Upper lobe of right lung (tissue), 1 donor: ENCODE measurements around the gene PRR12. TPM values are rescaled to one million over a fixed set of nuclear protein-coding genes. Genes with fewer than 3 reads are reported as not detected.

Source experiments
- ATAC-seq: fragments of 200-7000 bp; cut with Tn5 transposase; one replicate; pipeline ENCODE4 v1.9.1; 2020; ENCODE audit warnings: mild to moderate bottlenecking, moderate library complexity
- DNase-seq: peaks from one replicate; pipeline ENCODE4 v3.0.0-alpha.2; 2020
- H3K27ac ChIP-seq: fragments of 200-600 bp; one replicate; pipeline ENCODE4 v1.8.0; 2022
- H3K27me3 ChIP-seq: fragments of 200-600 bp; one replicate; pipeline ENCODE4 v1.8.0; 2022; ENCODE audit warnings: mild to moderate bottlenecking
- H3K36me3 ChIP-seq: fragments of 200-600 bp; one replicate; pipeline ENCODE4 v1.8.0; 2022
- H3K4me1 ChIP-seq: fragments of 200-600 bp; one replicate; pipeline ENCODE4 v1.8.0; 2022
- H3K4me3 ChIP-seq: fragments of 200-600 bp; one replicate; pipeline ENCODE4 v1.8.0; 2022; ENCODE audit warnings: mild to moderate bottlenecking
- H3K9me3 ChIP-seq: fragments of 200-600 bp; one replicate; pipeline ENCODE4 v1.8.0; 2022
- intact Hi-C: fragments of 100-400 bp; cut with DNase I; formaldehyde crosslinking; loops from one replicate; pipeline ENCODE4 v1.11.0; 2022
- total RNA-seq: library from RNA; stranded (reverse); fragmentation: NEBNext Ultra II Directional; extraction: Animal tissue kit (Norgen Biotek cat#: 25700); gene quantifications from one replicate; pipeline ENCODE4 v1.2.1, GENCODE V29; 2021
- TF ChIP-seq, protein P1 (sequence below): fragments of 200-600 bp; IDR thresholded peaks from one replicate; pipeline ENCODE4 v1.8.0; 2022; ENCODE audit warnings: antibody characterized with exemption
- donor health status: DM: no; HTN: yes; CAD: no; lungs with severe emphysema.

PRR12 gene
- total RNA-seq, 1 donor from 2014 or later = 30.9 TPM

DNA sequence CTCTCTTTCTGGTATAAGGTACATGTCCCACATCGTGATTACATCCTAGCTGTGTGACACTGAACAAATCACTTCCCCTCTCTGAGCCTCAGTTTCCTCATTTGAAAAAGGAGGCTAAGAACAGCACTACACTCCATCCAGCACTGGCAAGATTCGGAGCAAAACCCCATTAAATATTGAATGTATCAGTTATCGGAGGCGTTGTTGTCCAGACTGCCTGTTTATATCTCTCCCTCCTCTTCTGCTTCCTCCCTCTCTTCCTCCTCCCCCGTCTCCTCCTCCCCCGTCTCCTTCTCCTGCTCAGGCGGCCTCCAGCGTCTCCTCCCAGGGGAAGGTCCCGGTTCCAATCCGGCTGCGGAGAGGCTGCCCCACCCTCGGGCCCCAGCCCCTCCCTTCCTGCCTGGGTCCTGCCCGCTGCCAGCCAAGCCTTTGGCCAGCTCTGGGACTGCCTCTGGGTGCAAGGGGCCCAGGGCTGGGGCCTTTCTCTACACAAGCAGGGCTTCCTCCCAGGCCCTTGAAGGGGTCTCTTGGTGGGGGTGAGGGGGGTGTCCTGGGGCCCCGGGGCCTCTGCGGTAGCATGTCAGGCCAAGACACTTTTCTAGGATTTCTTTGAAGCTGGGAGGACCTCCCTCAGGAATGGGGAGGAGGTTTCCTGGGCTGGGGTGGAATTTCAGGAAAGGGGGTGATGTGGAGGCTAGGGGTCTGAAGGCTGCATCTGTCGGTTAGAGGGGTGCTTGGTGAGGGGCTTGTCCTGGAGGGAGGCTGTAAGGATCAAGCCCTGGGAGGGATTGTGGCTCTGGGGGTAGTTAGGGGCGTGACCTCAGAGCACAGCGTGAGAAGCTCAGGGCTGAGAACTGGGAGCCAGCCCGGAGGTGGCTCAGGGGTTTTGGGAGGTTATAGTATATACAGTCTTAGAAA lies 47.1 kb downstream of the PRR12 start:
- Histone ChIP-seq H3K36me3 (no peaks in the 10 kb centered on the region), H3K27me3 (no peaks in the 10 kb centered on the region), H3K4me3 (peak overlapping the region; percentile 91), H3K27ac (peak overlapping the region; percentile 100), H3K9me3 (no peaks in the 10 kb centered on the region), H3K4me1 (peaks cover 26% of the 10 kb centered on the region)
- TF ChIP-seq, protein P1, sequence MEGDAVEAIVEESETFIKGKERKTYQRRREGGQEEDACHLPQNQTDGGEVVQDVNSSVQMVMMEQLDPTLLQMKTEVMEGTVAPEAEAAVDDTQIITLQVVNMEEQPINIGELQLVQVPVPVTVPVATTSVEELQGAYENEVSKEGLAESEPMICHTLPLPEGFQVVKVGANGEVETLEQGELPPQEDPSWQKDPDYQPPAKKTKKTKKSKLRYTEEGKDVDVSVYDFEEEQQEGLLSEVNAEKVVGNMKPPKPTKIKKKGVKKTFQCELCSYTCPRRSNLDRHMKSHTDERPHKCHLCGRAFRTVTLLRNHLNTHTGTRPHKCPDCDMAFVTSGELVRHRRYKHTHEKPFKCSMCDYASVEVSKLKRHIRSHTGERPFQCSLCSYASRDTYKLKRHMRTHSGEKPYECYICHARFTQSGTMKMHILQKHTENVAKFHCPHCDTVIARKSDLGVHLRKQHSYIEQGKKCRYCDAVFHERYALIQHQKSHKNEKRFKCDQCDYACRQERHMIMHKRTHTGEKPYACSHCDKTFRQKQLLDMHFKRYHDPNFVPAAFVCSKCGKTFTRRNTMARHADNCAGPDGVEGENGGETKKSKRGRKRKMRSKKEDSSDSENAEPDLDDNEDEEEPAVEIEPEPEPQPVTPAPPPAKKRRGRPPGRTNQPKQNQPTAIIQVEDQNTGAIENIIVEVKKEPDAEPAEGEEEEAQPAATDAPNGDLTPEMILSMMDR = no peak
- peak; percentile 92 for DNase-seq
- peak; percentile 31 for ATAC-seq
- intact Hi-C loops = no loop called here

DNA sequence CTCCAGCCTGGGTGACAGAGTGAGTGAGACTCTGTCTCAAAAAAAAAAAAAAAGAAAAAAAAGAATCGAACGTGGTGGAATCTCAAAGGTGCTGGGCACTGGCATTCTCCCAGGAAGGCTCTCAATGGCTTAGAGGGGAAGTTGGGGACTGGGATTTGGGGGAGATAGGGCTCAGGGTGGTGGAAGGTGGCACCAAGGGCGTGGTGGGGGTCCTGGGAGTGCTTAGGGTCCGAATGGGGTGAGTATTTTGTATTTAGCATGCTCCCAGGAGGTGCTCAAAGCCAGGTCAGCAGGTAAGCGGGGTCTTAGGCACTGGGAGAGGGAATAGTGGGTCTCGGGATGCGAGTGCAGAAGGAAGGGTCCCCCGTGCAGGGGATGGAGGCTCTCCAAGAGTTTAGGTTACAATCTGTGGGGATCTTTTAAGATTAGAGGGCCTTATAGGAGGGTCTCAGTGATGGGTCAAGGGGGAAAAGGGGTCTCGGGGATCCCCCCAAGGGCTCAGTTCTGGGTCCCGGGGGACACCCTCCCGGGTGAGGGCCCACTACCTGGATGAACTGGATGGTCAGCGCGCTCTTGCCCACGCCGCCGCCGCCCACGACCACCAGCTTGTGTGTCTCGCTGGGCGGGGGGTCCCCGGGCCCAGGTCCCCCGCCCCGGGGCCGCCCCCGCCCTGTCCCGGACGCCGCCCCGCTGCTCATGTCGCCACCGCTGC lies 48.6 kb downstream of the PRR12 start:
- H3K27ac ChIP-seq = peak overlapping the region; percentile 100
- no peaks in the 10 kb centered on the region for H3K27me3 ChIP-seq
- DNase-seq (no peak), ATAC-seq (no peak)
- H3K36me3 ChIP-seq = no peaks in the 10 kb centered on the region
- peaks cover 34% of the 10 kb centered on the region for H3K4me1 ChIP-seq
- H3K9me3 ChIP-seq = no peaks in the 10 kb centered on the region
- intact Hi-C loops = no loop called here
- peak overlapping the region; percentile 91 for H3K4me3 ChIP-seq
- TF ChIP-seq, protein P1 = no peak

DNA sequence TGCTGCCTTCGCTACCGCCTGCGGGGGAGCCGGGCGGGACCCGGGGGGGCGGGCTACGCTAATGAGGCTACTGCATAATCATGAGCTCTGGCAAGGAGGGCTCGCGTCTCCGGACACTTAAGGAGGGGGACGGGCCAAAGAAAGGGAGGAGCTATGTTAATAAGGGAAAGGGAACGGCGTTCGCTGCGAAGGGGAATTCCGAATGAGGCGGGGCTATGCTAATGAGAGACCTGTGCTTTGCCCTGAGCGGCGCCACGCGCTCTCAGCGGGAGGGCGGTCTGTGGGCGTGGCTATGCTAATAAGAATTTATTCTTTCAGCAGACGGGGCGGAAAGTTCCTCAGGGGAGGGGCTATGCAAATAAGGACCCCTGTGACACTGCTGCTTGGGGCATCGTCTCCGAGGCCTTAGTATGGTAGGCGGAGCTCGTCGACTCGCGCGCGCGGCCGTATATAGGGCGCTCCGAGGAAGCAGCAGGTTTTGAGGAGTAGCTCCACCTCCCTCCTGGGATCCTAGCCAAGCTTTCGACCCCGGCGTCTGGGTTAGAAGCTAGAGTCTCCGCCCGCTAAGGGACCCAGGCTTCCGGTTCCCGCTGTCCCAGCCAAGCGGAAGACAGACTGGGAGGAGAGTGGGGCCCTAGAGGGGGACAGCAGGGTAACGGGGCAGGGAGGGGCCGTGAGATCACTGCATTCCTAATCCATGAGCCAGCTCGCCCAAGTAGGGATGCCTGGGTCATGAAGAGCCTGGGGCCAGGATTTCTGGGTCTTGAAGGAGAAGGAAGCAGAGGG lies 49.3 kb downstream of the PRR12 start, which contains the start of gene RRAS:
Gene RRAS (minus strand): TSS at position 31 of the 786 bp plus-strand sequence. CDS start 45 bp downstream, outside the sequence.
- no peaks in the 10 kb centered on the region for H3K27me3 ChIP-seq
- peak within 1 kb of the TSS; percentile 100 for H3K27ac ChIP-seq
- TF ChIP-seq, protein P1 = no peak
- peak within 1 kb of the TSS; percentile 91 for H3K4me3 ChIP-seq
- H3K4me1 ChIP-seq = peaks cover 34% of the 10 kb centered on the region
- no peaks in the 10 kb centered on the region for H3K9me3 ChIP-seq
- ATAC-seq = peak; percentile 74
- intact Hi-C loops = no loop called here
- DNase-seq = peak; percentile 100
- no peaks in the 10 kb centered on the region for H3K36me3 ChIP-seq

DNA sequence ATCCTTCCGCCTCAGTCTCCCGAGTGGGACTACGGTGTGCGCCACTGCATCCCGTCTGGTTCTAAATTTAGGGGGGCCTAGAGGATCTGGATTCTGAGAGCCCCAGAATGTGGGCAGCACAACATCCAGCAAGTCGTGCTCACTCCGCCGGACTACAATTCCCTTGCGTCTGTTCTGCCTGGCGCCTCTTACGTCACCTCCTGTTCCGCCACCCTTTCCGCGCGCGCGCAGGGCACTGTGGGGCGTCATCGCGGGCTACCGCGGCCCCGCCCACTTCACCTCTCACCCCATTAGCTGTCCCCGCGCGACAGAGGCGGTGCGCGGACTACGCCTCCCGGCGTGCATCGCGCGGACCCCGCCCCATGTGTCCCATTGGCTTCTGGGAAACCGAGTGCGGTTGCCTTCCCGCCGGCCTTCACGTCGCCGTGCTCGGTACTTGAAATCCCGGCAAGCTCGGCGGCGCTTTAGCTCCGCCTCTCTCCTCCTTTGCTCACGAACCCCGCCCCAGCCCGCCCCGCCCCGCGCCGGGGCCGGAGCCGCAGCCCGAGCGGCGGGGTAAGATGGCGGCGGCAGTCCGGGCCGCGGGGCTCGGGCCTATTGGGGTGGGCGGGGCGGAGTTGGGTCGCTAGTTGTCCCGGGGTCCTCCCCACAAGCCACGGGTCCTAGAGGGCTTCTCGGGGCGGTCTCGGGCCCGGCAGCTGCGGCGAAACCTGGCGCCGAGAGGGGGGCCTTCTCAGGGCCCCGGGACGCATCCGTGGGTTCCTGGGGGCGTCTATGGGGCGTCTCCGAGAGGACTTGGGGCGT lies 50.9 kb downstream of the PRR12 start, which contains the start of gene SCAF1:
Gene SCAF1 (plus strand): TSS at position 522 of the 804 bp plus-strand sequence. CDS start 2,818 bp downstream, outside the sequence.
- peaks cover 32% of the 10 kb centered on the region for H3K4me1 ChIP-seq
- DNase-seq (peak; percentile 100), ATAC-seq (peak; percentile 82)
- no peaks in the 10 kb centered on the region for H3K27me3 ChIP-seq
- no peaks in the 10 kb centered on the region for H3K9me3 ChIP-seq
- H3K4me3 ChIP-seq = peak within 1 kb of the TSS; percentile 91
- intact Hi-C loops = no loop called here
- TF ChIP-seq, protein P1 = no peak
- H3K27ac ChIP-seq = peak within 1 kb of the TSS; percentile 100
- peaks cover 7% of the 10 kb centered on the region for H3K36me3 ChIP-seq
